K562 (cell line): ENCODE measurements around the gene RNASEH1. TPM values are rescaled to one million over a fixed set of nuclear protein-coding genes. Genes with fewer than 3 reads are reported as not detected.

Experiments used
- C11orf30 ChIP-seq: fragments of 450-650 bp; IDR thresholded peaks from 2 replicates; pipeline ENCODE4 v1.6.1; 2016; ENCODE audit warnings: low read depth, mild to moderate bottlenecking
- HIVEP1 ChIP-seq: fragments of 250-450 bp; sonication (Bioruptor Pico); IDR thresholded peaks from 2 replicates; pipeline ENCODE4 v1.4.0; 2020; ENCODE audit warnings: mild to moderate bottlenecking
- KHSRP ChIP-seq: fragments of 450-650 bp; IDR thresholded peaks from 2 replicates; pipeline ENCODE4 v1.6.1; 2017
- NFE2L1 ChIP-seq: fragments of 450-650 bp; IDR thresholded peaks from 2 replicates; pipeline ENCODE4 v1.6.1; 2016; ENCODE audit warnings: missing genetic modification characterization, low read depth, mild to moderate bottlenecking, missing compliant biosample characterization, moderate library complexity, borderline replicate concordance
- ZFPM2 ChIP-seq: fragments of 250-450 bp; sonication (Bioruptor Pico); IDR thresholded peaks from 2 replicates; pipeline ENCODE4 v1.5.1; 2022; ENCODE audit warnings: mild to moderate bottlenecking
- ZNF316 ChIP-seq: fragments of 450-650 bp; IDR thresholded peaks from 2 replicates; pipeline ENCODE4 v1.6.1; 2016
- polyA plus RNA-seq, 8 experiments: library from polyadenylated mRNA; depleted of rRNA in 4 of 8; stranded (reverse) in 5 of 8; unstranded in 3 of 8; fragments of >200 nt; fragmentation: Nextera tagmentation in 2 of 8; fragmentation: Illumina TruSeq in 1 of 8; extraction: Ambion mirVana in 2 of 8; extraction: Trizol in 1 of 8; gene quantifications; 2 replicates each; pipeline versions ENCODE4 v1.2.1 to v1.2.3, GENCODE V29; 2011 to 2014; ENCODE audit warnings: inconsistent platforms in 1 of 8, missing spikeins in 1 of 8
- total RNA-seq, 7 experiments: library from RNA; depleted of rRNA in 6 of 7; stranded (reverse); fragments of >200 nt in 6 of 7; fragmentation: Illumina TruSeq in 2 of 7; extraction: Trizol in 2 of 7; gene quantifications; 2 replicates each; pipeline versions ENCODE4 v1.2.1 to v1.2.3, GENCODE V29; 2011 to 2021; ENCODE audit warnings: low replicate concordance in 1 of 7
- TF ChIP-seq, protein P1 (sequence below), 2 experiments: fragments of 200-800 bp in 1 of 2; sonication (Bioruptor generic) in 1 of 2; sonication (generic) in 1 of 2; formaldehyde crosslinking in 1 of 2; IDR thresholded peaks in 1 of 2; conservative IDR thresholded peaks in 1 of 2; 2 replicates each; pipeline versions ENCODE4 v1.5.0 to v1.6.1; 2016 to 2020; ENCODE audit warnings: missing compliant biosample characterization in 1 of 2, missing genetic modification characterization in 1 of 2, missing genetic modification reagents in 1 of 2
- TF ChIP-seq, protein P2 (sequence below): fragments of 450-650 bp; formaldehyde crosslinking; IDR thresholded peaks from 2 replicates; pipeline ENCODE4 v1.4.0; 2020; ENCODE audit warnings: mild to moderate bottlenecking, moderate library complexity
- TF ChIP-seq, protein P3 (sequence below): IDR thresholded peaks from 2 replicates; pipeline ENCODE4 v1.6.1; 2016; ENCODE audit warnings: missing genetic modification characterization, missing compliant biosample characterization
- TF ChIP-seq, protein P4 (sequence below), 2 experiments: fragments of 450-650 bp in 1 of 2; sonication (generic) in 1 of 2; formaldehyde crosslinking; conservative IDR thresholded peaks; 2 replicates each; pipeline versions ENCODE4 v1.4.0 to v1.8.1; 2020 to 2022; ENCODE audit warnings: mild to moderate bottlenecking in 1 of 2, missing genetic modification reagents in 1 of 2
- TF ChIP-seq, protein P5 (sequence below), 2 experiments: IDR thresholded peaks in 1 of 2; conservative IDR thresholded peaks in 1 of 2; 2 replicates each; pipeline ENCODE4 v1.6.1; 2016; ENCODE audit warnings: low read depth in 2 of 2, mild to moderate bottlenecking in 1 of 2, missing compliant biosample characterization in 1 of 2, missing genetic modification characterization in 1 of 2, moderate library complexity in 1 of 2

Gene RNASEH1
- total and polyA plus RNA-seq, 9 of the 15 experiments (the other 6 are each of a cell fraction or from before 2014, with no cell fraction given), result 25.7 to 47.5 (median 42.8) TPM

DNA sequence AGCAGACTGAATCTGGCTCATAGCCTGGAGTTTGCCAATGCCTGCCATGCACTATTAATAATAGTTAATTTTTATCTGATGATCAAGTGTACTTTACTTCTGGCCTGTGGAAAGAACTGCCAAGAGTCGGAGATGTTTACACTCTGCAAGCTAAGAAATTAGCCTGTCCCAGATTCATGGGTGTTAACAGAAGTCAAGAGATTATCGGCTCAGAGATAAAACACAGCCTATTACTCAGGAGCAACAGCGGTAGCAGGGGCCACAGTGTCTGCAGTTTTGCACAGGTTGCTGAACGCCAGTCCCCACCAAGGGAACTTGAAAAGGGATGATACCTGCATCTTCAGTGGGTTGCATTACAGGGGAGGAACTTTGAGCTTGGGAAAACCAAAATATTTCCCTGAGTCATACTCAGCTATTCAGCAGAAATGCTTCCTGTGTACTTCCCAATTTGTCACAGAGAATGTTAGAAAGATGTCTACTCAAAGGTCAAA, 34.5 kb downstream of the RNASEH1 start (continued):
- TF ChIP-seq, protein P1, sequence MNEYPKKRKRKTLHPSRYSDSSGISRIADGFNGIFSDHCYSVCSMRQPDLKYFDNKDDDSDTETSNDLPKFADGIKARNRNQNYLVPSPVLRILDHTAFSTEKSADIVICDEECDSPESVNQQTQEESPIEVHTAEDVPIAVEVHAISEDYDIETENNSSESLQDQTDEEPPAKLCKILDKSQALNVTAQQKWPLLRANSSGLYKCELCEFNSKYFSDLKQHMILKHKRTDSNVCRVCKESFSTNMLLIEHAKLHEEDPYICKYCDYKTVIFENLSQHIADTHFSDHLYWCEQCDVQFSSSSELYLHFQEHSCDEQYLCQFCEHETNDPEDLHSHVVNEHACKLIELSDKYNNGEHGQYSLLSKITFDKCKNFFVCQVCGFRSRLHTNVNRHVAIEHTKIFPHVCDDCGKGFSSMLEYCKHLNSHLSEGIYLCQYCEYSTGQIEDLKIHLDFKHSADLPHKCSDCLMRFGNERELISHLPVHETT (CRISPR knock-in tag; conservative IDR thresholded peaks at IDR 0.05 in 1 of 2, IDR thresholded peaks at IDR 0.05 in 1 of 2), result no peak
- TF ChIP-seq, protein P2, sequence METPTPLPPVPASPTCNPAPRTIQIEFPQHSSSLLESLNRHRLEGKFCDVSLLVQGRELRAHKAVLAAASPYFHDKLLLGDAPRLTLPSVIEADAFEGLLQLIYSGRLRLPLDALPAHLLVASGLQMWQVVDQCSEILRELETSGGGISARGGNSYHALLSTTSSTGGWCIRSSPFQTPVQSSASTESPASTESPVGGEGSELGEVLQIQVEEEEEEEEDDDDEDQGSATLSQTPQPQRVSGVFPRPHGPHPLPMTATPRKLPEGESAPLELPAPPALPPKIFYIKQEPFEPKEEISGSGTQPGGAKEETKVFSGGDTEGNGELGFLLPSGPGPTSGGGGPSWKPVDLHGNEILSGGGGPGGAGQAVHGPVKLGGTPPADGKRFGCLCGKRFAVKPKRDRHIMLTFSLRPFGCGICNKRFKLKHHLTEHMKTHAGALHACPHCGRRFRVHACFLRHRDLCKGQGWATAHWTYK (CRISPR knock-in tag), result no peak
- no peak for TF ChIP-seq ZFPM2
- no peak for TF ChIP-seq HIVEP1
- TF ChIP-seq, protein P3, sequence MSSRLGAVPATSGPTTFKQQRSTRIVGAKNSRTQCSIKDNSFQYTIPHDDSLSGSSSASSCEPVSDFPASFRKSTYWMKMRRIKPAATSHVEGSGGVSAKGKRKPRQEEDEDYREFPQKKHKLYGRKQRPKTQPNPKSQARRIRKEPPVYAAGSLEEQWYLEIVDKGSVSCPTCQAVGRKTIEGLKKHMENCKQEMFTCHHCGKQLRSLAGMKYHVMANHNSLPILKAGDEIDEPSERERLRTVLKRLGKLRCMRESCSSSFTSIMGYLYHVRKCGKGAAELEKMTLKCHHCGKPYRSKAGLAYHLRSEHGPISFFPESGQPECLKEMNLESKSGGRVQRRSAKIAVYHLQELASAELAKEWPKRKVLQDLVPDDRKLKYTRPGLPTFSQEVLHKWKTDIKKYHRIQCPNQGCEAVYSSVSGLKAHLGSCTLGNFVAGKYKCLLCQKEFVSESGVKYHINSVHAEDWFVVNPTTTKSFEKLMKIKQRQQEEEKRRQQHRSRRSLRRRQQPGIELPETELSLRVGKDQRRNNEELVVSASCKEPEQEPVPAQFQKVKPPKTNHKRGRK (tag), result no peak
- TF ChIP-seq KHSRP, result no peak
- TF ChIP-seq ZNF316, result peak; percentile 74
- TF ChIP-seq, protein P4, sequence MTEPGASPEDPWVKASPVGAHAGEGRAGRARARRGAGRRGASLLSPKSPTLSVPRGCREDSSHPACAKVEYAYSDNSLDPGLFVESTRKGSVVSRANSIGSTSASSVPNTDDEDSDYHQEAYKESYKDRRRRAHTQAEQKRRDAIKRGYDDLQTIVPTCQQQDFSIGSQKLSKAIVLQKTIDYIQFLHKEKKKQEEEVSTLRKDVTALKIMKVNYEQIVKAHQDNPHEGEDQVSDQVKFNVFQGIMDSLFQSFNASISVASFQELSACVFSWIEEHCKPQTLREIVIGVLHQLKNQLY (CRISPR knock-in tag; conservative IDR thresholded peaks at IDR 0.05), result no peak
- TF ChIP-seq NFE2L1, result 0 out of 2 replicates have a peak, but pooled peaks have one; percentile 9
- peak; percentile 70 for TF ChIP-seq C11orf30
- TF ChIP-seq, protein P5, sequence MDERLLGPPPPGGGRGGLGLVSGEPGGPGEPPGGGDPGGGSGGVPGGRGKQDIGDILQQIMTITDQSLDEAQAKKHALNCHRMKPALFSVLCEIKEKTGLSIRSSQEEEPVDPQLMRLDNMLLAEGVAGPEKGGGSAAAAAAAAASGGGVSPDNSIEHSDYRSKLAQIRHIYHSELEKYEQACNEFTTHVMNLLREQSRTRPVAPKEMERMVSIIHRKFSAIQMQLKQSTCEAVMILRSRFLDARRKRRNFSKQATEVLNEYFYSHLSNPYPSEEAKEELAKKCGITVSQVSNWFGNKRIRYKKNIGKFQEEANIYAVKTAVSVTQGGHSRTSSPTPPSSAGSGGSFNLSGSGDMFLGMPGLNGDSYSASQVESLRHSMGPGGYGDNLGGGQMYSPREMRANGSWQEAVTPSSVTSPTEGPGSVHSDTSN (CRISPR knock-in tag; IDR thresholded peaks at IDR 0.05; ENCODE audit: low read depth), result no peak
- TF ChIP-seq, protein P5 (tag; conservative IDR thresholded peaks at IDR 0.05; ENCODE audit: low read depth), result 0 out of 2 replicates have a peak, but pooled peaks have one; percentile 9
